ENCODE measurements around the gene APBB1.

APBB1 gene

GRCh38 chr11:6419009-6419631, at the start of gene APBB1:
TSS of gene APBB1 (minus strand) at chr11:6419094. CDS start at chr11:6411347, 7,747 bp downstream.
- no peak for DNase-seq

GRCh38 chr11:6459099-6459450, 40.2 kb upstream of the APBB1 start:
- DNase-seq, result no peak

GRCh38 chr11:6458352-6459098, 39.6 kb upstream of the APBB1 start:
- DNase-seq, result no peak

- no peak for DNase-seq
Measured at GRCh38 chr11:6457581-6458320, 38.9 kb upstream of the APBB1 start.

GRCh38 chr11:6456361-6457073, 37.6 kb upstream of the APBB1 start:
- DNase-seq, result no peak

- no peak for DNase-seq
Measured at GRCh38 chr11:6455070-6455469, 36.2 kb upstream of the APBB1 start.

GRCh38 chr11:6453152-6453551, 34.3 kb upstream of the APBB1 start:
- DNase-seq, result no peak

- no peak for DNase-seq
Measured at GRCh38 chr11:6452219-6452618, 33.3 kb upstream of the APBB1 start.

- DNase-seq, result no peak
Measured at GRCh38 chr11:6448574-6448973, 29.7 kb upstream of the APBB1 start.

- DNase-seq, result no peak
Measured at GRCh38 chr11:6443269-6444003, 24.5 kb upstream of the APBB1 start.

- no peak for DNase-seq
Measured at GRCh38 chr11:6442441-6442840, 23.5 kb upstream of the APBB1 start.

- DNase-seq, result no peak
Measured at GRCh38 chr11:6440906-6441358, 22.0 kb upstream of the APBB1 start, which contains the start of gene HPX. TSS of gene HPX (minus strand) at chr11:6440987. CDS start at chr11:6440963, 24 bp downstream.

GRCh38 chr11:6438979-6439571, 20.2 kb upstream of the APBB1 start:
- DNase-seq, result no peak

- no peak for DNase-seq
Measured at GRCh38 chr11:6437993-6438392, 19.1 kb upstream of the APBB1 start.

GRCh38 chr11:6437423-6437822, 18.5 kb upstream of the APBB1 start:
- no peak for DNase-seq

GRCh38 chr11:6433998-6434660, 15.2 kb upstream of the APBB1 start:
- no peak for DNase-seq

GRCh38 chr11:6431861-6432260, 13.0 kb upstream of the APBB1 start:
- DNase-seq, result no peak

- no peak for DNase-seq
Measured at GRCh38 chr11:6427516-6427915, 8.6 kb upstream of the APBB1 start.

- no peak for DNase-seq
Measured at GRCh38 chr11:6420677-6421076, 1.8 kb upstream of the APBB1 start.

GRCh38 chr11:6418557-6419008, 311 bp downstream of the APBB1 start:
- DNase-seq, result no peak

GRCh38 chr11:6417907-6418556, 862 bp downstream of the APBB1 start:
- DNase-seq, result no peak

Data from cerebellar nuclear complex (tissue), 1 donor.